ENCODE measurements around the gene WIPF3.

DNA sequence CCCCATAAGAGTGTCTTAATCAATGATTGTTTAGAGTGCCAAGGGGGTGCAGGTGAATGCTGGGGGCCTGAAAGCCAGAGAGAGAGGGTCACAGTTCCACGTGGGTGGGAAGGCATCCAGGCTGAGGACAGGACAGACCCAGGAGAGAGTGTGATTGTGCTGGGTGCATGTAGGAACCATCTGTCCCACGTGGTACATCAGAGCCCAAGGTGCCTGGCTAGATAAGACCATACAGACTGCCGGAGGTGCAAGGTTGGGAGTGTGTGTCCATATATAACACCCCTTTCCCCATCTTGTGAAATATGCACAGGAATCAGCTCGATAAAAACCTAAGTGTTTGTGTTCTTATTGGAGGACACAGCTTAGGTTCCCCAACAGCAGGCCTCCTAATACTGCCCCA, 85.5 kb downstream of the WIPF3 start:
- TF ChIP-seq, protein P1, sequence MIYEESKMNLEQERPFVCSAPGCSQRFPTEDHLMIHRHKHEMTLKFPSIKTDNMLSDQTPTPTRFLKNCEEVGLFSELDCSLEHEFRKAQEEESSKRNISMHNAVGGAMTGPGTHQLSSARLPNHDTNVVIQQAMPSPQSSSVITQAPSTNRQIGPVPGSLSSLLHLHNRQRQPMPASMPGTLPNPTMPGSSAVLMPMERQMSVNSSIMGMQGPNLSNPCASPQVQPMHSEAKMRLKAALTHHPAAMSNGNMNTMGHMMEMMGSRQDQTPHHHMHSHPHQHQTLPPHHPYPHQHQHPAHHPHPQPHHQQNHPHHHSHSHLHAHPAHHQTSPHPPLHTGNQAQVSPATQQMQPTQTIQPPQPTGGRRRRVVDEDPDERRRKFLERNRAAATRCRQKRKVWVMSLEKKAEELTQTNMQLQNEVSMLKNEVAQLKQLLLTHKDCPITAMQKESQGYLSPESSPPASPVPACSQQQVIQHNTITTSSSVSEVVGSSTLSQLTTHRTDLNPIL (CRISPR knock-in tag; IDR thresholded peaks at IDR 0.05; ENCODE audit: low read depth), result no peak
- TF ChIP-seq, protein P2, sequence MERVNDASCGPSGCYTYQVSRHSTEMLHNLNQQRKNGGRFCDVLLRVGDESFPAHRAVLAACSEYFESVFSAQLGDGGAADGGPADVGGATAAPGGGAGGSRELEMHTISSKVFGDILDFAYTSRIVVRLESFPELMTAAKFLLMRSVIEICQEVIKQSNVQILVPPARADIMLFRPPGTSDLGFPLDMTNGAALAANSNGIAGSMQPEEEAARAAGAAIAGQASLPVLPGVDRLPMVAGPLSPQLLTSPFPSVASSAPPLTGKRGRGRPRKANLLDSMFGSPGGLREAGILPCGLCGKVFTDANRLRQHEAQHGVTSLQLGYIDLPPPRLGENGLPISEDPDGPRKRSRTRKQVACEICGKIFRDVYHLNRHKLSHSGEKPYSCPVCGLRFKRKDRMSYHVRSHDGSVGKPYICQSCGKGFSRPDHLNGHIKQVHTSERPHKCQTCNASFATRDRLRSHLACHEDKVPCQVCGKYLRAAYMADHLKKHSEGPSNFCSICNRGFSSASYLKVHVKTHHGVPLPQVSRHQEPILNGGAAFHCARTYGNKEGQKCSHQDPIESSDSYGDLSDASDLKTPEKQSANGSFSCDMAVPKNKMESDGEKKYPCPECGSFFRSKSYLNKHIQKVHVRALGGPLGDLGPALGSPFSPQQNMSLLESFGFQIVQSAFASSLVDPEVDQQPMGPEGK (CRISPR knock-in tag; IDR thresholded peaks at IDR 0.05; ENCODE audit: borderline replicate concordance), result no peak
- TF ChIP-seq GLIS3 (CRISPR knock-in tag; IDR thresholded peaks at IDR 0.05) (no peak), ZC3H10 (CRISPR knock-in tag; IDR thresholded peaks at IDR 0.05) (no peak), OSR1 (CRISPR knock-in tag; IDR thresholded peaks at IDR 0.05) (no peak), SNAI2 (CRISPR knock-in tag; IDR thresholded peaks at IDR 0.05) (no peak), ZFP3 (CRISPR knock-in tag; IDR thresholded peaks at IDR 0.05) (no peak), ARNTL (CRISPR knock-in tag; IDR thresholded peaks at IDR 0.05; ENCODE audit: borderline replicate concordance, low read depth) (no peak), BACH2 (CRISPR knock-in tag; IDR thresholded peaks at IDR 0.05; ENCODE audit: borderline replicate concordance) (no peak)
- TF ChIP-seq, protein P3, sequence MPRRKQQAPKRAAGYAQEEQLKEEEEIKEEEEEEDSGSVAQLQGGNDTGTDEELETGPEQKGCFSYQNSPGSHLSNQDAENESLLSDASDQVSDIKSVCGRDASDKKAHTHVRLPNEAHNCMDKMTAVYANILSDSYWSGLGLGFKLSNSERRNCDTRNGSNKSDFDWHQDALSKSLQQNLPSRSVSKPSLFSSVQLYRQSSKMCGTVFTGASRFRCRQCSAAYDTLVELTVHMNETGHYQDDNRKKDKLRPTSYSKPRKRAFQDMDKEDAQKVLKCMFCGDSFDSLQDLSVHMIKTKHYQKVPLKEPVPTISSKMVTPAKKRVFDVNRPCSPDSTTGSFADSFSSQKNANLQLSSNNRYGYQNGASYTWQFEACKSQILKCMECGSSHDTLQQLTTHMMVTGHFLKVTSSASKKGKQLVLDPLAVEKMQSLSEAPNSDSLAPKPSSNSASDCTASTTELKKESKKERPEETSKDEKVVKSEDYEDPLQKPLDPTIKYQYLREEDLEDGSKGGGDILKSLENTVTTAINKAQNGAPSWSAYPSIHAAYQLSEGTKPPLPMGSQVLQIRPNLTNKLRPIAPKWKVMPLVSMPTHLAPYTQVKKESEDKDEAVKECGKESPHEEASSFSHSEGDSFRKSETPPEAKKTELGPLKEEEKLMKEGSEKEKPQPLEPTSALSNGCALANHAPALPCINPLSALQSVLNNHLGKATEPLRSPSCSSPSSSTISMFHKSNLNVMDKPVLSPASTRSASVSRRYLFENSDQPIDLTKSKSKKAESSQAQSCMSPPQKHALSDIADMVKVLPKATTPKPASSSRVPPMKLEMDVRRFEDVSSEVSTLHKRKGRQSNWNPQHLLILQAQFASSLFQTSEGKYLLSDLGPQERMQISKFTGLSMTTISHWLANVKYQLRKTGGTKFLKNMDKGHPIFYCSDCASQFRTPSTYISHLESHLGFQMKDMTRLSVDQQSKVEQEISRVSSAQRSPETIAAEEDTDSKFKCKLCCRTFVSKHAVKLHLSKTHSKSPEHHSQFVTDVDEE (CRISPR knock-in tag; IDR thresholded peaks at IDR 0.05), result no peak
- TF ChIP-seq, protein P4, sequence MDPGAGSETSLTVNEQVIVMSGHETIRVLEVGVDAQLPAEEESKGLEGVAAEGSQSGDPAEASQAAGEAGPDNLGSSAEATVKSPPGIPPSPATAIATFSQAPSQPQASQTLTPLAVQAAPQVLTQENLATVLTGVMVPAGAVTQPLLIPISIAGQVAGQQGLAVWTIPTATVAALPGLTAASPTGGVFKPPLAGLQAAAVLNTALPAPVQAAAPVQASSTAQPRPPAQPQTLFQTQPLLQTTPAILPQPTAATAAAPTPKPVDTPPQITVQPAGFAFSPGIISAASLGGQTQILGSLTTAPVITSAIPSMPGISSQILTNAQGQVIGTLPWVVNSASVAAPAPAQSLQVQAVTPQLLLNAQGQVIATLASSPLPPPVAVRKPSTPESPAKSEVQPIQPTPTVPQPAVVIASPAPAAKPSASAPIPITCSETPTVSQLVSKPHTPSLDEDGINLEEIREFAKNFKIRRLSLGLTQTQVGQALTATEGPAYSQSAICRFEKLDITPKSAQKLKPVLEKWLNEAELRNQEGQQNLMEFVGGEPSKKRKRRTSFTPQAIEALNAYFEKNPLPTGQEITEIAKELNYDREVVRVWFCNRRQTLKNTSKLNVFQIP (CRISPR knock-in tag; IDR thresholded peaks at IDR 0.05; ENCODE audit: borderline replicate concordance, low read depth), result no peak
- TF ChIP-seq, protein P5, sequence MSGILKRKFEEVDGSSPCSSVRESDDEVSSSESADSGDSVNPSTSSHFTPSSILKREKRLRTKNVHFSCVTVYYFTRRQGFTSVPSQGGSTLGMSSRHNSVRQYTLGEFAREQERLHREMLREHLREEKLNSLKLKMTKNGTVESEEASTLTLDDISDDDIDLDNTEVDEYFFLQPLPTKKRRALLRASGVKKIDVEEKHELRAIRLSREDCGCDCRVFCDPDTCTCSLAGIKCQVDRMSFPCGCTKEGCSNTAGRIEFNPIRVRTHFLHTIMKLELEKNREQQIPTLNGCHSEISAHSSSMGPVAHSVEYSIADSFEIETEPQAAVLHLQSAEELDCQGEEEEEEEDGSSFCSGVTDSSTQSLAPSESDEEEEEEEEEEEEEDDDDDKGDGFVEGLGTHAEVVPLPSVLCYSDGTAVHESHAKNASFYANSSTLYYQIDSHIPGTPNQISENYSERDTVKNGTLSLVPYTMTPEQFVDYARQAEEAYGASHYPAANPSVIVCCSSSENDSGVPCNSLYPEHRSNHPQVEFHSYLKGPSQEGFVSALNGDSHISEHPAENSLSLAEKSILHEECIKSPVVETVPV (CRISPR knock-in tag; IDR thresholded peaks at IDR 0.05), result no peak

All from SK-N-SH treated with all-trans-retinoic acid at 6 μM for 48 hours (cell line).